ENCODE results near the gene ALG12.

DNA sequence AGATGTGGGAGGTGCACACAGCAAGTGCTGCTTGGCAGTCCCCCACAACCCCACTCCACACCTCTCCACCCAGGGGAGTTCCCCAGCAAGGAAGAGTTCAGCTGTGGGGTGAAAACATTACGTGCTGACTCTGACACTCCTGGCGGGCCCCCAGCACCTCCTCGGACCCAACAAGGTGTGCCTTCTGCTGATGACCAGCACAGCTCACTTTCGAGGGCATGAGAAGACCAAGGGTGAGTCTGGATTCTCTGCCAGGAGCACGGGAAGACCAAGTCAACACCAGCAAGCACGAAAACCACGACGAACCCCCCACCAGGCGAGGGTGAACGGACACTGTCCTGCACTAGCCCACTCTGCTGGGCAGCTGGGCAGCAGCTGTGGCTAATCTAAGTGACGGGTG, 1.4 kb downstream of the ALG12 start:
- TF ChIP-seq CTCF (conservative IDR thresholded peaks at IDR 0.05; ENCODE audit: low read depth in 2 of 2) (no peak), REST (IDR thresholded peaks at IDR 0.05; ENCODE audit: unreplicated experiment) (no peak), POLR2AphosphoS5 (IDR thresholded peaks at IDR 0.05; ENCODE audit: low read depth) (no peak), ZNF462 (CRISPR knock-in tag; IDR thresholded peaks at IDR 0.05) (no peak), EZH2phosphoT487 (IDR thresholded peaks at IDR 0.05; ENCODE audit: unreplicated experiment) (no peak), EZH2 (IDR thresholded peaks at IDR 0.05; ENCODE audit: low read depth, unreplicated experiment) (no peak), NANOG (IDR thresholded peaks at IDR 0.05; ENCODE audit: borderline replicate concordance) (no peak), STAT1 (IDR thresholded peaks at IDR 0.05; ENCODE audit: unreplicated experiment) (no peak), CREB1 (CRISPR knock-in tag; IDR thresholded peaks at IDR 0.05; ENCODE audit: low read depth) (no peak), JUNB (IDR thresholded peaks at IDR 0.05; ENCODE audit: unreplicated experiment) (no peak)

All from GM23338 (cell line).